ENCODE results near the gene SLC29A3. TPM values are rescaled to one million over a fixed set of nuclear protein-coding genes. Genes with fewer than 3 reads are reported as not detected.
A peak's percentile ranks its signal among the peaks of the same experiment; 100 is the strongest.

SLC29A3 gene
- 10 to 100 TPM in 1 of 3 donors, 1 to 10 TPM in 2; 5.6 to 12.0 (median 6.2) TPM for total RNA-seq

DNA sequence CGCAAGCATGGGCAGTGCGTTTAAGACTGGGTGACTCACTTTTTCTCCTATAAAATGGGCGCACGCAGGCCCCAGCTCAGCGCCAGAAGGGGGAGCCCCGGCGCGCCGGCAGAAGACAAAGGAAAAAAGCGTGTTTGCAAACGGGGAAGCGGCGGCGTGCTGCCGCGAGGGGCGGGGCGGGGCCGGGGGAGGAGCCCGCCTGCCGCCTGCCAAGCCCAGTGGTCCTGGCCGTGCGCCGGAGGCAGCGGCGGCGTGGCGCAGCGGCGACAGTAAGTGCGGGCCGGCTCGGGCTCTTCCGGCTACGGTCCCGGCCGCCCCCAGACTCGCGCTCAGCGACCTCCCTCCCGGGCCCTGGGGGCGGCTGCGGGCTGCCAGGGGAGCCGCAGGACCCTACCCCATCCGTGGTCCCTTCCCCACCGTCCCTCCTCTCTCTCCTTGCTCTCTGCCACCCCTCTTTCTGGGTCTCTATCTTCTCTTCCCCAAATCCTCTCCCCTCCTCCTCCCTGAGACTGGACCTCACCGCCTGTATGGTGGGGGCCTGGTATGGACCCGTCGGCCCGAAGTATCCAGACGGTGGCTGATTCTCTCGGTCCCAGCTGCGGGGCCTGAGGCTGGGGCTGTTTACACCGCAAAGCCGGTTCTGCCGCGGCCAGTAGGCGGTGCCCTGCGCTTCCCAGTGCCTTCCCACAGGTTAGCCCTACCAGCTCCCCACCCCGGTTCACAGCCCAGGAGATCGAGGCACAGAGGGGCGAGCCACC, at the start of gene SLC29A3:
Gene SLC29A3, plus strand, starts transcription at position 218 of the 758 bp plus-strand sequence. Its CDS starts 51 bp downstream, at position 269.
- intact Hi-C loops (cut with DNase I; ENCODE audit: low total_unique reads): no loop called here
- H3K4me3 ChIP-seq: peak within 1 kb of the TSS; percentile 74 to 90 (median 75)
- H3K9me3 ChIP-seq: no peaks in the 10 kb centered on the region
- no peaks in the 10 kb centered on the region for H3K27me3 ChIP-seq
- peaks cover 2 to 10% of the 10 kb centered on the region in 2 donors for H3K4me1 ChIP-seq
- peak within 1 kb of the TSS; percentile 85 to 91 for H3K27ac ChIP-seq
- no peaks in the 10 kb centered on the region for H3K36me3 ChIP-seq
- DNase-seq (ENCODE audit: low spot score in 2 of 2): peak; percentile 67 to 80
- TF ChIP-seq POLR2A (IDR thresholded peaks at IDR 0.05) (peak; percentile 49), POLR2AphosphoS5 (IDR thresholded peaks at IDR 0.05) (peak in 1 of 3 donors; percentile 8)
- TF ChIP-seq, protein P1, sequence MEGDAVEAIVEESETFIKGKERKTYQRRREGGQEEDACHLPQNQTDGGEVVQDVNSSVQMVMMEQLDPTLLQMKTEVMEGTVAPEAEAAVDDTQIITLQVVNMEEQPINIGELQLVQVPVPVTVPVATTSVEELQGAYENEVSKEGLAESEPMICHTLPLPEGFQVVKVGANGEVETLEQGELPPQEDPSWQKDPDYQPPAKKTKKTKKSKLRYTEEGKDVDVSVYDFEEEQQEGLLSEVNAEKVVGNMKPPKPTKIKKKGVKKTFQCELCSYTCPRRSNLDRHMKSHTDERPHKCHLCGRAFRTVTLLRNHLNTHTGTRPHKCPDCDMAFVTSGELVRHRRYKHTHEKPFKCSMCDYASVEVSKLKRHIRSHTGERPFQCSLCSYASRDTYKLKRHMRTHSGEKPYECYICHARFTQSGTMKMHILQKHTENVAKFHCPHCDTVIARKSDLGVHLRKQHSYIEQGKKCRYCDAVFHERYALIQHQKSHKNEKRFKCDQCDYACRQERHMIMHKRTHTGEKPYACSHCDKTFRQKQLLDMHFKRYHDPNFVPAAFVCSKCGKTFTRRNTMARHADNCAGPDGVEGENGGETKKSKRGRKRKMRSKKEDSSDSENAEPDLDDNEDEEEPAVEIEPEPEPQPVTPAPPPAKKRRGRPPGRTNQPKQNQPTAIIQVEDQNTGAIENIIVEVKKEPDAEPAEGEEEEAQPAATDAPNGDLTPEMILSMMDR (IDR thresholded peaks at IDR 0.05): peak; percentile 52 to 67 (median 64)

DNA sequence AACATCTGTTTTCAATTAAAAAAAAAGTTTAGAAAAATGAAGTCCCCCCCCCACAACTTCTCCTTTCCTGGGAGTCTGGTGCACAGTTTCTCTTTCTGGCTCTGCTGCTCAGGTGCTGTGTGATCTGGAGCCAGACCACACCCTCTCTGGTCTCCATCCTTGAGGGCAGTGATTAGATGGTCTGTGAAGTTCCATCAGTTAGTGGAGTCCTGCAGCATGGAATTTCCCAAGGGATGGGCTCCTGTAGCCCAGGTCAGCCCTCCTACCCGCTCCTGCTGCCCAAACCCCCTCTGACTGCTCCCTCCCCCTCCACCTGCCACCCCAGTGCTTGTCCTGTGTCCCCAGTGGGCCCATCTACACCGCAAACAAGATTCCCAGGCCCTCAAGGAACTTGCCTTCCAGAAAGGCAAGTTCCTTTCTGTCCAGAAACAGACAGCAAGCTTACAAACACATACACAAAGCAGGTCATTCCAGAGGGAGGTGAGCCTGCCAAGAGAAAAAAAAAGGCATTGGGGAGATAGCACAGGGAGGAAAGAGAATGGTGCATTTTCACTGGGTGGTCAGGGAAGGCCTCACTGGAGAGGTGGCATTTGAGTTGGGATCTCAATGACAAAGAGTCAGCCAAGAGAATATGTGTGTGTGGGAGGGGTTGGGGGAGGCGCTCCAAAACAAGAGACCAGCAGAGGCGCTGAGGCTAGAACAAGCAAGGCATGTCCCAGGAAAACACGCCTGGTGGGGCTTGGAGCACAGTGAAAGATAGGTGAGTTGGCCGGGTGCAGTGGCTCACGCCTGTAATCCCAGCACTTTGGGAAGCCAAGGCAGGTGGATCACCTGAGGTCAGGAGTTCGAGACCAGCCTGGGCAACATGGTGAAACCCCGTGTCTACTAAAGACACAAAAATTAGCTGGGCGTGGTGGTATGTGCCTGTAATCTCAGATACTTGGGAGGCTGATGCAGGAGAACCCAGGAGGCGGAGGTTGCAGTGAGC, 49.5 kb upstream of the SLC29A3 start:
- intact Hi-C loops (cut with DNase I; ENCODE audit: low total_unique reads): loop anchor here (10.0 kb wide), 1 partner anchor 355 kb away; no protein-coding TSS in a partner anchor
- Histone ChIP-seq H3K27me3 (no peaks in the 10 kb centered on the region), H3K9me3 (no peaks in the 10 kb centered on the region), H3K4me1 (peaks cover 0 to 8% of the 10 kb centered on the region in 2 donors), H3K36me3 (no peaks in the 10 kb centered on the region), H3K4me3 (no peak overlapping the region), H3K27ac (no peak overlapping the region)
- DNase-seq (ENCODE audit: low spot score in 2 of 2): no peak
- TF ChIP-seq, protein P1 (IDR thresholded peaks at IDR 0.05): no peak

DNA sequence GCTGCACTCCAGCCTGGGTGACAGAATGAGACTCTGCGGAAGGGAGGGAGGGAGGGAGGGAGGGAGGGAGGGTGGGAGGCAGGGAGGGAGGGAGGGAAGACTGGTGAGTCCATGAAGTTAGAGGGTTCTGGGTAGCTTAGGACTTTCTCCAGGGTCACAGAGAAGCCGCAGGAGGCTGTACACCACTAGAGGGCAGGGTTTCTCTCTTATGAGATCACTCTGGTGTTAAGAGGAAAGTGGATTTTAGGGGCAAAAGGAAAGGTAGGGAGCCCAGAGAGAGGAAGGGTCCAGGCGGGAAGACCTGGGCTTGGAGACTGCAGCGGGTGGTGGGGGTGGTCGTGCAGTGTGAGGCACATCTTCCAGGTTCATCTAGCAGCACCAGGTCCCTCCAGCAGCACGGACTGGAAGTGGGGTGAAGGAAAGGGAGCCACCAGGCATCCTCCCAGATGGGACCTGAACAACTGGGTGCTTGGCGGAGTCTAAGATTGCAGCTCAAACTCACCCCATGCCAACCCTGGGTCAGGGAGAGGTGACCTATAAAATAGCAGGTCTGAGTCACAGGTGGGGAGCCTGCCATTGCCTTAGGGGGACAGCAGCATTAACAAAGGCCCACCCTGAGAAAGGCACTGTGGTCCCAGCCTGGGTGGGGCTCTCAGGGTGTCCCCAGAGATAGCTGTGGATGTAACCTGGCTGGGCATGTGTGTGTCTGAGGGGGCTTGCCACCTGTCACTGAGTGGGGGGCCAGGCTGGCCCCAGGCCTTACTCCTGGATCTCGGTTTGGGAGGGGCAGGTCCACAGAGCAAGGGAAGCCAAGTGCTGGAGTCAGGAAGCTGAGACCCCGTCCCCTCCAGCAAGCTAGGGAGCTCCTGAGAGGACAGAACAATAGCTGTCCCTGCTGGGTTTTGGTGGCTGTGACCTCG, 48.5 kb upstream of the SLC29A3 start:
- Histone ChIP-seq H3K27me3 (no peaks in the 10 kb centered on the region), H3K36me3 (no peaks in the 10 kb centered on the region), H3K27ac (no peak overlapping the region), H3K9me3 (no peaks in the 10 kb centered on the region), H3K4me1 (peaks cover 0 to 8% of the 10 kb centered on the region in 2 donors), H3K4me3 (no peak overlapping the region)
- no peak for DNase-seq (ENCODE audit: low spot score in 2 of 2)
- intact Hi-C loops (cut with DNase I; ENCODE audit: low total_unique reads): loop anchor here (10.0 kb wide), 1 partner anchor 356 kb away; no protein-coding TSS in a partner anchor
- TF ChIP-seq, protein P1 (IDR thresholded peaks at IDR 0.05): peak in 1 of 3 donors; percentile 36
- TF ChIP-seq POLR2AphosphoS5 (IDR thresholded peaks at IDR 0.05) (no peak), POLR2A (IDR thresholded peaks at IDR 0.05) (no peak)

DNA sequence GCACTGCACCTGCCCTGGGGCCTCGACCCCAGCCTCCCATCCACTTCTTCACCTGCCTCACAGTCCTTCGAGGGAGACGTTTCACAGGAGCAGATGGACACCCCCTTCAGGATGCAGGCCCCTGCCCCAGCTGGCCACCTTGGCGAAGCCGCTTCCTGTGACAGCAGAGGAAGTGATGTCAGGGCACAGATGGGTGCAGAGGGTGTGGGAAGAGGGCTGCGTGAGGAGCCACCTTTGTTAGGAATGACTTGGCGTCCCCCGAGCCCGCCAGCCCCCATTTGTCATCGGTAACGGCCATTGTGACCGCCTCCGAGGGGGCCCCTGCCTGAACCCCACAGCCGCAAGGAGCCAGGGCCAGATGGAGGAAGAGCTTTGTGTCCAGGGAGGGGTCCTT, 47.4 kb upstream of the SLC29A3 start:
- Histone ChIP-seq H3K4me1 (peaks cover 0 to 8% of the 10 kb centered on the region in 2 donors), H3K4me3 (no peak overlapping the region), H3K27ac (no peak overlapping the region), H3K27me3 (no peaks in the 10 kb centered on the region), H3K36me3 (no peaks in the 10 kb centered on the region), H3K9me3 (no peaks in the 10 kb centered on the region)
- no peak for DNase-seq (ENCODE audit: low spot score in 2 of 2)
- TF ChIP-seq POLR2AphosphoS5 (IDR thresholded peaks at IDR 0.05): no peak
- TF ChIP-seq POLR2A (IDR thresholded peaks at IDR 0.05): no peak
- TF ChIP-seq, protein P1 (IDR thresholded peaks at IDR 0.05): no peak
- intact Hi-C loops (cut with DNase I; ENCODE audit: low total_unique reads): loop anchor here (10.0 kb wide), 1 partner anchor 357 kb away; no protein-coding TSS in a partner anchor

All from breast epithelium (tissue), 4 donors.